Endothelial cell of umbilical vein (primary cell): ENCODE data around the gene RIPK3. TPM values are rescaled to one million over a fixed set of nuclear protein-coding genes. Genes with fewer than 3 reads are reported as not detected.

ENCODE experiments used
- BruUV-seq: library from RNA; stranded (reverse); fragments of 400-500 nt; replicated peaks from 2 replicates; lab custom pipeline; 2021; lab: Mats Ljungman, UMichigan
- CTCF ChIA-PET: fragments of 300-600, 350-600 bp; sonication (Branson Sonifier 250); formaldehyde crosslinking; loops from one replicate; lab custom pipeline; 2021; ENCODE audit warnings: antibody characterized with exemption, inconsistent platforms; lab: Charles Lee
- POLR2A ChIA-PET: fragments of 300-600, 350-600 bp; sonication (Branson Sonifier 250); formaldehyde crosslinking; loops from one replicate; lab custom pipeline; 2021; ENCODE audit warnings: antibody characterized with exemption, inconsistent platforms; lab: Charles Lee
- DNase-seq: peaks from one replicate; pipeline ENCODE4 v3.0.0-alpha.2; 2011; ENCODE audit warnings: low read depth, low spot score
- FAIRE-seq: peaks from 2 replicates; lab custom pipeline; 2011; peaks lifted over from hg19 to GRCh38; lab: Jason Lieb, UNC
- H2AFZ ChIP-seq: 2 replicates; pipeline ENCODE4 v1.6.0; 2012; ENCODE audit warnings: low read depth, low read length, control low read depth, inconsistent platforms
- H3K27ac ChIP-seq: 2 replicates; pipeline ENCODE4 v1.5.1; 2011; ENCODE audit warnings: low read depth, mild to moderate bottlenecking, control low read depth, low read length, moderate library complexity; ENCODE audit not compliant: insufficient read depth
- H3K27me3 ChIP-seq, 2 experiments: 2 replicates each; pipeline versions ENCODE4 v1.6.0 to v1.6.1; 2011; ENCODE audit warnings: low read length in 2 of 2, mixed read lengths in 1 of 2; ENCODE audit not compliant: control insufficient read depth in 2 of 2, insufficient read depth in 2 of 2
- H3K36me3 ChIP-seq, 2 experiments: 2 replicates in 1 of 2; 3 replicates in 1 of 2; pipeline ENCODE4 v1.5.1; 2011; ENCODE audit warnings: low read length in 2 of 2, mild to moderate bottlenecking in 1 of 2, moderate library complexity in 1 of 2; ENCODE audit not compliant: control insufficient read depth in 2 of 2, insufficient read depth in 2 of 2; ENCODE audit errors: extremely low read depth in 1 of 2
- H3K4me1 ChIP-seq: 3 replicates; pipeline ENCODE4 v1.5.1; 2011; ENCODE audit warnings: mild to moderate bottlenecking, low read length; ENCODE audit not compliant: control insufficient read depth, insufficient read depth; ENCODE audit errors: extremely low read depth
- H3K4me2 ChIP-seq: 2 replicates; pipeline ENCODE4 v1.6.1; 2011; ENCODE audit warnings: low read length, control low read depth, mixed read lengths; ENCODE audit not compliant: insufficient read depth
- H3K4me3 ChIP-seq, 3 experiments: fragments of 200-600 bp in 1 of 3; sonication (generic), shearing (Covaris generic) in 1 of 3; replicated peaks in 1 of 3; 2 replicates each; pipeline ENCODE4 v1.5.1; 2011 to 2016; ENCODE audit warnings: control low read depth in 3 of 3, low read length in 3 of 3, mild to moderate bottlenecking in 2 of 3, inconsistent platforms in 1 of 3, low read depth in 1 of 3, moderate library complexity in 1 of 3; ENCODE audit not compliant: insufficient read depth in 1 of 3
- H3K79me2 ChIP-seq: 2 replicates; pipeline ENCODE4 v1.6.0; 2012; ENCODE audit warnings: low read length, inconsistent platforms; ENCODE audit not compliant: control insufficient read depth, insufficient read depth
- H3K9ac ChIP-seq: replicated peaks from 2 replicates; pipeline ENCODE3; 2011; ENCODE audit warnings: low read length, control low read depth; ENCODE audit not compliant: insufficient read depth; ENCODE audit errors: extremely low read depth
- H3K9me1 ChIP-seq: replicated peaks from 3 replicates; pipeline ENCODE4 v1.6.0; 2011; ENCODE audit warnings: mild to moderate bottlenecking, low read length; ENCODE audit not compliant: control insufficient read depth, insufficient read depth; ENCODE audit errors: extremely low read depth
- H3K9me3 ChIP-seq: replicated peaks from 2 replicates; pipeline ENCODE4 v1.5.1; 2012; ENCODE audit warnings: low read length, inconsistent platforms; ENCODE audit not compliant: control insufficient read depth, insufficient read depth
- H4K20me1 ChIP-seq: replicated peaks from 2 replicates; pipeline ENCODE3; 2011; ENCODE audit warnings: mild to moderate bottlenecking, low read length; ENCODE audit not compliant: control insufficient read depth, insufficient read depth; ENCODE audit errors: extremely low read depth
- EZH2 ChIP-seq: IDR thresholded peaks from 2 replicates; pipeline ENCODE4 v1.6.1; 2012; ENCODE audit warnings: borderline replicate concordance, low read depth, mild to moderate bottlenecking, moderate library complexity, low read length, inconsistent platforms; ENCODE audit not compliant: severe bottlenecking
- FOS ChIP-seq: IDR thresholded peaks from 2 replicates; pipeline ENCODE4 v1.6.1; 2011; ENCODE audit warnings: mild to moderate bottlenecking, low read length, moderate library complexity, borderline replicate concordance; ENCODE audit not compliant: insufficient read depth
- GATA2 ChIP-seq: IDR thresholded peaks from 2 replicates; pipeline ENCODE4 v1.7.0; 2011; ENCODE audit warnings: low read depth, mild to moderate bottlenecking, moderate library complexity, mixed read lengths, low read length; ENCODE audit not compliant: insufficient read length, insufficient read depth
- JUN ChIP-seq: IDR thresholded peaks from 2 replicates; pipeline ENCODE4 v1.6.1; 2011; ENCODE audit warnings: borderline replicate concordance, low read depth; ENCODE audit not compliant: insufficient read length, insufficient read depth
- MYC ChIP-seq: IDR thresholded peaks from one replicate; pipeline ENCODE4 v1.6.1; 2011; ENCODE audit warnings: mild to moderate bottlenecking, low read depth, low read length
- POLR2A ChIP-seq: IDR thresholded peaks from 2 replicates; pipeline ENCODE4 v1.6.1; 2012; ENCODE audit warnings: low read depth, mild to moderate bottlenecking, control low read depth, low read length
- POLR2AphosphoS5 ChIP-seq: IDR thresholded peaks from 2 replicates; pipeline ENCODE4 v1.6.1; 2012; ENCODE audit warnings: low read depth, mild to moderate bottlenecking, control low read depth, low read length, moderate library complexity; ENCODE audit not compliant: insufficient read depth
- dilution Hi-C: fragments of 300-500 bp; cut with MboI; formaldehyde crosslinking; loops from one replicate; pipeline ENCODE4 v1.15.0; 2019; ENCODE audit warnings: low sequenced_read_pairs; ENCODE audit not compliant: extremely low pct_ligation_motif_present
- intact Hi-C: fragments of 100-400 bp; cut with micrococcal nuclease; formaldehyde crosslinking; loops from one replicate; pipeline ENCODE4 v1.10.0; 2022
- polyA plus RNA-seq, 4 experiments: library from polyadenylated mRNA; depleted of rRNA in 3 of 4; stranded (reverse) in 3 of 4; unstranded in 1 of 4; fragments of >200 nt; gene quantifications; 2 replicates each; pipeline versions ENCODE4 v1.2.1 to v1.2.3, GENCODE V29; 2011 to 2012; ENCODE audit warnings: missing spikeins in 1 of 4
- total RNA-seq: library from RNA; stranded (reverse); gene quantifications from 2 replicates; pipeline ENCODE4 v1.2.3, GENCODE V29; 2021
- TF ChIP-seq, protein P1 (sequence below), 2 donors: IDR thresholded peaks; 1 replicate in 1 of 2; 2 replicates in 1 of 2; pipeline ENCODE4 v1.5.1; 2011; ENCODE audit warnings: low read length in 2 of 2, mild to moderate bottlenecking in 2 of 2, moderate library complexity in 2 of 2, control low read depth in 1 of 2, inconsistent platforms in 1 of 2, low read depth in 1 of 2; ENCODE audit not compliant: insufficient read depth in 1 of 2; ENCODE audit errors: extremely low read depth in 1 of 2
- TF ChIP-seq, protein P2 (sequence below): IDR thresholded peaks from 2 replicates; pipeline ENCODE4 v1.6.1; 2011; ENCODE audit not compliant: insufficient read depth, insufficient read length

RIPK3 gene
- total and polyA plus RNA-seq, 2 donors (not counting 3 experiments of a cell fraction or from before 2014, with no cell fraction given), result 3.1 to 5.1 TPM

DNA sequence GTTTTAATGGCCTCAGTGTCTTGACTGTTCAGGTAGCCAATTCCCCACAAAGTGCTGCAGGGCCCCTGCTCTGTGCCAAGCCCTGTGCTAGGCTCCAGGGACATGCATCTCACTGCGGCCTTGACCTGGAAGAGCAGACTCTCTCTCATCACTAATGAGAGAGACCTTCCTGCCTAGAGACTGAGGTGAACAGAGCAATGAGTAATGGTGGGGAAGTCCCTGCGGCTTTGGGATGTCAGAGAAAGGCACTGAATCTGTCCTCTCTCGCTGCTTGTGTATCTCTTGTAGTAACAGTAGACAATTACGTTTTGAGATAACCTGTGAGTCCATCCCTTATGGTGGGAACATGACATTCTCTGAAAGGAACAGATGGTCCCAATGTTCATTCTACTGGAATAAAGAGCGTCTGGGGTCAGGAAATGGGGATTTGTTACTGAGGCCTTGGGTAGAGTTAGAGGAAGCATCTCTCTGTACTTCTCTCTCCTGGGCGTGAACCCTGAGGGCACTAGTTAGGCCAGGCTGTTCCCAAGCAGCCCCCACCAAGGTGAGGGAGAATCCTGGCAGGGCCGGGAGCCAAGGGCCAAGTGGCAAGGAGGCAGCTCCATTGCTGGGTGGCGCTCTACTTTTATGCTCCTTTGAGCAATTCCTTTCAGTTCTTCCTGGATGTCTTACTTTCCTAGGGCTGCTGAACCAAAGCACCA lies 41.7 kb upstream of the RIPK3 start:
- no TSS peak for BruUV-seq
- dilution Hi-C loops (no loop called here), intact Hi-C loops (no loop called here)
- peaks cover 4 to 18% of the 10 kb centered on the region in 2 experiments for H3K36me3 ChIP-seq
- no peaks in the 10 kb centered on the region for H3K9me3 ChIP-seq
- no peak for FAIRE-seq
- H3K4me1 ChIP-seq, result no peaks in the 10 kb centered on the region
- H3K9ac ChIP-seq, result no peak overlapping the region
- H4K20me1 ChIP-seq, result no peaks in the 10 kb centered on the region
- H3K79me2 ChIP-seq, result no peaks in the 10 kb centered on the region
- H3K9me1 ChIP-seq, result no peaks in the 10 kb centered on the region
- no peak for DNase-seq
- no peak overlapping the region for H3K4me2 ChIP-seq
- TF ChIP-seq, protein P1, sequence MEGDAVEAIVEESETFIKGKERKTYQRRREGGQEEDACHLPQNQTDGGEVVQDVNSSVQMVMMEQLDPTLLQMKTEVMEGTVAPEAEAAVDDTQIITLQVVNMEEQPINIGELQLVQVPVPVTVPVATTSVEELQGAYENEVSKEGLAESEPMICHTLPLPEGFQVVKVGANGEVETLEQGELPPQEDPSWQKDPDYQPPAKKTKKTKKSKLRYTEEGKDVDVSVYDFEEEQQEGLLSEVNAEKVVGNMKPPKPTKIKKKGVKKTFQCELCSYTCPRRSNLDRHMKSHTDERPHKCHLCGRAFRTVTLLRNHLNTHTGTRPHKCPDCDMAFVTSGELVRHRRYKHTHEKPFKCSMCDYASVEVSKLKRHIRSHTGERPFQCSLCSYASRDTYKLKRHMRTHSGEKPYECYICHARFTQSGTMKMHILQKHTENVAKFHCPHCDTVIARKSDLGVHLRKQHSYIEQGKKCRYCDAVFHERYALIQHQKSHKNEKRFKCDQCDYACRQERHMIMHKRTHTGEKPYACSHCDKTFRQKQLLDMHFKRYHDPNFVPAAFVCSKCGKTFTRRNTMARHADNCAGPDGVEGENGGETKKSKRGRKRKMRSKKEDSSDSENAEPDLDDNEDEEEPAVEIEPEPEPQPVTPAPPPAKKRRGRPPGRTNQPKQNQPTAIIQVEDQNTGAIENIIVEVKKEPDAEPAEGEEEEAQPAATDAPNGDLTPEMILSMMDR (IDR thresholded peaks at IDR 0.05; ENCODE audit: extremely low read depth in 1 of 2, insufficient read depth in 1 of 2, low read depth in 1 of 2, low read length in 2 of 2), result no peak
- no peak for TF ChIP-seq FOS
- TF ChIP-seq, protein P2, sequence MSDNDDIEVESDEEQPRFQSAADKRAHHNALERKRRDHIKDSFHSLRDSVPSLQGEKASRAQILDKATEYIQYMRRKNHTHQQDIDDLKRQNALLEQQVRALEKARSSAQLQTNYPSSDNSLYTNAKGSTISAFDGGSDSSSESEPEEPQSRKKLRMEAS, result no peak
- no peak for TF ChIP-seq EZH2
- TF ChIP-seq POLR2AphosphoS5, result no peak
- TF ChIP-seq GATA2, result no peak
- TF ChIP-seq JUN, result no peak
- no peak for TF ChIP-seq MYC
- TF ChIP-seq POLR2A, result no peak
- ChIA-PET POLR2A (no interaction called here), CTCF (interaction anchor here (0.9 to 2.7 kb wide), 4 partner anchors 16 to 50 kb away, joined by 4 to 12 read pairs (median 8); no protein-coding TSS in a partner anchor)
- H3K27ac ChIP-seq, result no peak overlapping the region
- no peak overlapping the region for H3K4me3 ChIP-seq
- H3K27me3 ChIP-seq, result peaks cover 1 to 6% of the 10 kb centered on the region in 2 experiments
- H2AFZ ChIP-seq, result no peak overlapping the region
